GM18861 (cell line): Measurements from ENCODE around the gene DNMT3A.

ENCODE experiments used
- ATAC-seq: cut with Tn5 transposase; IDR thresholded peaks from one replicate; pipeline ENCODE4 v1.9.1; 2021; ENCODE audit not compliant: unreplicated experiment

The DNMT3A gene

DNA sequence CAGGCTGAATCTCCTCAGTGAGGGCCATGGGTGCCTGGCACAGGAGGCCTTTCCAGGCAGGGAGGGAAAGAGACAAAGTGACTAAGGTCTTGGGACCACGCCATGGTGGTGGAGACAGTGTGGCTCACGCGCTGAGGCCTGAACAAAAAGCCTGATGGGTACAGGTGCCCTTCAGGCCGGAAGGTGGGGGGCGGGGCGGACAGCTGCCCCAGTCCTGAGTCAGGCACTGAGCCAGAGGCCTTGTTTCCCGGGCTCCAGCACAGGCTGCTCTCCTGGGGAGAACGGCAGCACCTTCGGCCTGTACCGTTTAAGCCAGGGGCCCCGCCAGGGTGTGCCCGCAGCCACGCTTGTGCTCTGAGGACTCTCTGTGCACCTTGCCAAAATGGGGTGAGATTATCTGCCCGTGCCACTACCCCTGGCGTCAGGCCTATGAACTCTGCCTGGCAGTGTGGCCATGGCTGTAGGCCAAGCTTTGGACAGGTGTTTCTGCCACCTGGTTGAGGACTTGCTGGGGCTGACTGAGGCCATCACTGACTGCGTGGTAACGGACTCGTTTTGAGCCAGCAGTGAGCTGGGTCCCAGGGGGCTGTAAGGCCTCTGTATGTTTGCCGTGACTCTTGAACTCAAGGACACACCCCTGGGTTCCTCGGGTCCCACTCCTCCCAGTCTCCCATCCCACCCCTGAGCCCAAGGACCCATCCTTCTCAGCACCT lies 31.7 kb upstream of the DNMT3A start:
- no peak for ATAC-seq

DNA sequence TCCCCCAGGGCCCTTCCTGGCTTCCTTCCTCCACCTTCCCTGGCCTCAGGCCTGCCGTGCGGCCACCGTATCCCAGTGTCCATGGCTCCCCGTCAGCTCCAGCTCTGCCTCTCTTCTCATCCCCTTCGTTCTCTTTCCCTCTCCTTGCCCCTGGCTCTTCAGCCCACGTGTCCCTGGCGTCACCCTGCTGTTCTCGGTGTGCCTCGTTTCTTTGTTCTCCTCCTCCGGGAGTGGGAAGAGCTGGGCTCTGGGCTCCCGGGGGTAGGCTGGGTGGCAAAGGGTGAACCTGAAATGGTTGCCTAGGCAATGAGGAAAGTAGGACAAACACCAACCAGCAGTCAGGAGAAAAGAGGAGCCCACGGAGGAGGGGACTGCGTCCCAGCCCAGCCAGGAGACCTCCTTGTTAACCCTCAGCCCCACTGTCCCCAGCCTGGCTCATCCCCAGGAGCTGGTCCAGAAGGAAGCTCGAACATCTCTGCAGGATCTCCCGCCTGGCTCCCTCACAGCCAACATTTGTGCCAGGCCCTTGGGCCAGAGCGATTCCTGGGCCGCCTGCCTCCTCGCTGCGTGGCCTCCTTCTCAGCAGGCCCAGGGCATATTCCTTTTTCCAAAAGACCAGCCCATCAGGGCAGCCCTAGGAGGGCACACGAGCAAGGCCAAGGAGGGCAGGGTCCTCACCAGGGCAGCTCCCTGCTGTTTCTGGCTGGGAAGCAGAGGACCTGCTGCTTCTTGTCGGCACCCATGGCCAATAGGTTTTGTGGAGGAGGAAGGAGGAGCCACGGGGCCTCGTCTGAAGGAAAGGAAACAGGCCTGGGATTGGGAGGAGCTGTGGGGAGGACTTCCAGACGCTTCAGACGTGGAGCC lies 30.9 kb upstream of the DNMT3A start:
- no peak for ATAC-seq

DNA sequence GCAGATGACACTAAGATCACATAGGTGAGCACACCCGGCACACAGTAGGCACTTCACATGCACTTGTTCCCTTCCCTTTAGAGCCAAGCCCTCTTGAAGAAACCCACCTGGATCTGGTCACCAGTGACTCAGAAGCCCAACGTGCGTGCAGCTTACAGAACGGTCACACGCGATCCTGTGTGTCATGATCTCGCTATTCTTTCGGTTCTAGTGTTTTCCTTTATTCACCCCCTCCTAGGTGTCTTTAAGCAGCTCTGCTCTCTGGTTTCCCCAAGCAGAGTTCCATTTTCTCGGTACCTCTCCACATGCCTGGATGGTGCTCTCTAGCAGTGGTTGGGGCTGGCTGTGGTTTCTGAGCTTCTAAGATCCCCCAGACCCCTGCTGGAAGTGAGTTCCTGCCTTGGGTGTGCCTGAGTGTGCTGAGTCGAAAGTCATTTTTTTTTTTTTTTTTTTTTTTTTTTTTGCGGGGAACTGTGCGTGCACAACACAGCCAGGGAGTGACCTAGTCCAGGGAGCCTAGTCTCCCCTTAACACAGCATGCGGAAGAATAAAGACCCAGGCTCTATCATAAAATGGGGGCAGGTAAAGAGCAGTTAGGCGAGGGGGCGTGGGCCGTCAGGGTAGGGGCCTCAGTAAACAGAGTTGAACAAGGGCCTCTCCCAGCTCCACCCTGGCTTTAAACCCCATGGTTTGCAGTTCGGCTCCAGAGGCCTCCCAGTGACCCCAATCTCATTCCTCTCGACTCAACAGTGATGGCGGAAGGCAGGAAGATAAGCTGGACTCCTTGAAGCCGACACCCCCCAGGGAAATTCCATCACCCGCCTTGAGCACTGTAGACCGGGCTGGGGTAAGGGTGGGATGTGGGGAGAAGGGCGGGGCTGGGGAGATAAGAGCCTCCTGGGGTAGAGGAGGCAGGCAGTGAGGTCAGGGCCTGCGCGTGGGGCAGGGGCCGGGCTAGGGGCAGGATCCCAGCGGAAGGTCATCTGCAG lies 29.8 kb upstream of the DNMT3A start:
- no peak for ATAC-seq

DNA sequence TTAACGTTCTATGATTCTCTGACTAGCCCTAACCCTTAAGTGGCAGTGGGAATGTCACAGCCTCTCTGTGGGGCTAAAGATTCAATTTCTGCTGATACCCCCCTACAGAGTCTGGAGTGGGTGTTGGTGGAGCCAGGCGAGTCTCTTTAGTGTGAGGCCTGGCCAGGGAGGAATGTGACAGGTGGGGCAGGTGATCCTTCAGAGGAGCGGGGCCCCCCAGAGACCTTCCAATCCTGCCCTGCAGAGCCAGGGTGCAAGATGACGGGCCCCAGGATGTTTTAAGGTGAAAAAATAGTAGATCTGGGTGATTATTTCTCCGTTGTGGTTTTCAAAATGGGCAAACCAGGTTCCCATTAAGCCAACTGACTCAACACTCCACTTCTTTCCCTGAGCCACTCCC lies 28.2 kb upstream of the DNMT3A start:
- ATAC-seq: no peak

DNA sequence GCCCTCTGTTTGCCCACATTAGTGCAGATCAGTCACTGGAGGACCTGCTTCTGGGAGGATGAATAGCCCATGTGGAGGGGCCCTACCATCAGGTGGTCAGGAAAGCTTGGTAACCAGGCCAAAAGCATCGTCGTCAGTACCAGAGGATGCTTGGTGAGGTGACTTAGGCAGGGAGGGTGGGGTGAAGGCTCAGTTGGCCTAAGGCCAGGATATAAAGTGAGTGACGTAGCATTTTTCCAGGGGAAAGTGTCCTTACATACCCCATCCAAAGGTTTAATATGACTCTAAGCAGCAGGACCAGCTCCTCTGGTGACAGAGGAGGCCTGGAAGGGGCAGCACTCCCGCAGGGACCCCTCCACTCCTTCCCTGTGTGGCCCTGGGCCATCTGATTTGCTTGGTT lies 27.7 kb upstream of the DNMT3A start:
- no peak for ATAC-seq

DNA sequence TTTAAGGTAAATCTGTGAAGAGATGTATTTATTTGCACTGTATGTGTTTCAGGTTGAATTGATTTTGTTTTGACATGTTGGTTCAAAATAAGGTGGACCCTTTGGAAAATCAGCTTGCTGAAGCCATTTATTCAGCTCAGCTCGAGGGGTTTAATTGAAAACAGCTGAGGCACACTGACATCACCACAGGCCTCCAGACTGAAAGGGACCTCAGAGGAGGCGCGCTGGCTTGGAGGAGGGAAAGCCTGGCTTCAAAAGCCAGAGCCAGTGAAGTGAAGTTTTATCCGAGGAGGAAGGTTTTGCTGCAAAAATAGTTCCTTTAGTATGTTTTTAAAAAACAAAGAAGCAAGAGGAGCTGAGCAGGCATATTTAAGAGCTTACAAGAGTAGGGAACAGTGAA lies 26.9 kb upstream of the DNMT3A start:
- ATAC-seq: no peak

DNA sequence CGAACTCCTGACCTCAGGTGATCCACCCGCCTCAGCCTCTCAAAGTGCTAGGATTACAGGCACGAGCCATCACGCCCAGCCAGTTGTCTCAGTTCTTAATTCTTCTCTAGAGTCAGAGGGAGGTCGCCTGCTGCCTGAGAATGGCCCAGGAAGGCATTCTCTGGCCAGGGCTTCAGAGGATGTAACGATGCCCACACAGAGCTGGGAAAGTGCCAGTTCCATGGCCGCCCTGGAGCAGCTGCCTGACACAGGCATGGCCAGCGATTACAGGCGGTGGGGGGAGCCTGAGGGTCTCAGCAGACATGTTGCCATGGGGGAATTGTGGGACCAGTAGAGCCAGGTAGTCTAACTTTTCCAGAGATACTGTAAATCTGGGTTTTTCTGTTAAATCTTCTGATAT lies 25.6 kb upstream of the DNMT3A start:
- no peak for ATAC-seq

DNA sequence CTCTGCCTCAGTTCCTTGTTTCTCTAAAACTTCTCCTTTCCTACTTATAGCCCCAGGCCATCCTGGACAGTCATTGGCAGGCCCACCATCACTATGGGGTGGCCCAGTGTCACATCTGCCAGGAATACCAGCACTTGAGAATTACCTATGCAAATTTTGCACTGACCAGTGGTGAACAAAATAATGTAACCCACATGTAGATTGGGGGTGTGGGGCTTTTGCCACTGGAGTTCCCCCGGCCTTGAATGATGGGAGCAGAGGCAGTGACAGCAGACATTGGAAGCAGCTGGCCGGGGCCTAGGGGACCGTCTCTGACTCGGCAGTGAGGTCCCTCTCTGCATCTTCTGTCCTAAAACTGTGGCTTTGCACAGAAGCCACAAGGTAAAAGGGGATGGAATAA lies 24.9 kb upstream of the DNMT3A start:
- no peak for ATAC-seq

DNA sequence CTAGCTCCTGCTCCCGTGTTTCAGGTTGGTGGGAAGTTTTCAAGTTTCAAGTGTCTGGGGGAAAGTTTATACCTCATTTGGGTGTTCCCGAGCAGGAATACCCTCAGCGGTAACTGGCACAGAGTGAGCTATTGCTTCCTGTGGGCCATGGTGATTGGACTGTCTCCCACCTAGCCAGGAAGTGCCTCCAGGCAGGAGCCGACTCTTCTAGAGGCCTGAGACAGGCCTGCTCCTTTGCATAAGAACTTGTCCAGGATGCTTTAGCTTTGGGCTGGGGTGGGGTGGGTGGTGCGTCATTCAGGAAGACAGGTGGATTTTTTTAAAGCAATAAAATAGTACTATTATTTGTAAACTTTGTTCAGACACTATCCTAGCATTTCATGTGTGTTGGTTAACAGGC lies 23.5 kb upstream of the DNMT3A start:
- ATAC-seq: no peak

DNA sequence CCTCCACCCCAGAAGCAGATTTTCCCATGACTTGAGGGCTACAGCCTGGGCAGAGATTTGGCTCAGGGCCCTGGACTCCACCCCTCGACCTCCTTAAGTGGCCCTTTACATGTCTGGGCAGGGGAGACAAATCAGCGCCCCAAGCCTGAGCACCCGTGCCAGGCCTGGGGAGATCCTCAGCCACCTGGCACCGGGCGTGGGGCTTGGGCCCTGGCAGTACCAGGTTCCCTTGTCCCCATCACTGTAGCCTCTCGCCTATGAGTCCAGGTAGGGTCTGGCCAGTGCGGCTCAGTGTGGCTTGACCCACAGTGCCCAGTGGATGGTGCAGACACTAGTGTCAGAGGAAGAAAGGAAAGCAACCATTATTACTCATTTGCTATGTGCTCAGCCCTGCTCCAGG lies 22.0 kb upstream of the DNMT3A start:
- no peak for ATAC-seq

DNA sequence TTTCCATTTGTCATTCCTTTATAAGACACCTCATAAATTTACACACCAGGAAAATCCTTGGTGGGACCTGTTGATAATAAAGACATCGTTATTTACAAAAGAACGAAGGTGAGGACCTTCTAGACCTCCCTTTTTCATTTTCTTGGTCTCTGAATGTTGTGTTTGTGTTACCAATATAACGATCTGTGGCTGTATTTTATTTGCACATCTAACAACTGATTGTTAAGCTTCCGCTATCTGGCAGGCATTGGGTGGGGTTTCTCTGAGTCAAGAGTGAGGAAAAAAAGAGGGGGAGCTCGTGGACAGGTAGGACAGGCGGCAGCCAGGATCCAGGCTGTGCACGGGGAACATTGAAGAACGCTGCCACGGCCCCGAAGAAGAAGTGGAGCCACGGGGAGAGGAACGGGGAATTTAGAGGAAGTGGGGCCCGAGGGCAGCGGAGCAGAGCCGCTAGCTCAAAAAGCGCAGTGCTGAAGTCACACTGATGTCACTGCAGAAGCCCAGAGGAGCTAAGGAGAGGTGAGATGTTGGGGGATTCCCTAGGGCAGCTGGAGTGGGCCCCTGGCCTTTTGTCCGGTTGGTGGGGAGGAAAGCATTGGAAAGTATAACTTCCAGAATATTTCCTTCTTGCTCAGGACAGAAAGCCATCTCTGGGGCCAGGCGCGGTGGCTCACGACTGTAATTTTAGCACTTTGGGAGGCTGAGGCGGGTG lies 20.9 kb upstream of the DNMT3A start:
- ATAC-seq: peak; percentile 62

DNA sequence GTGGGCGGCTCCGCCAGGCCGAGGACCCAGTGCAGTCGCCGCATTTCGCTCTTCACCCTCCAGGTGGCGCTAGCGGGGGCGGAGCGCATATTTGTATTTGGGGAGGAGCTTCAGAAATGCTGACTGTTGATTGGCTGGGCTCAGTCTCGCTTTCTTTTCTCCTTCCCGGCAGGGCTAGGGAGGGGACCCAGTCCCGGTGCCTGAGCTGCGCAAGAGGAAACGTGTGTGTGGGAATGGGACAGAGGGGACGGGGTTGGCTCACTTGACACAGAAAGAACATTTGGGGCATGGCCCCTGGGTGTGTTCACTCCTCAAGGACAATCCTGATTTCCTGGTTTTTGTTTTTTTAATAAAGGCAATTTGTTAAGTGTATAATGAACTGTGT lies 20.3 kb upstream of the DNMT3A start:
- peak; percentile 74 for ATAC-seq

DNA sequence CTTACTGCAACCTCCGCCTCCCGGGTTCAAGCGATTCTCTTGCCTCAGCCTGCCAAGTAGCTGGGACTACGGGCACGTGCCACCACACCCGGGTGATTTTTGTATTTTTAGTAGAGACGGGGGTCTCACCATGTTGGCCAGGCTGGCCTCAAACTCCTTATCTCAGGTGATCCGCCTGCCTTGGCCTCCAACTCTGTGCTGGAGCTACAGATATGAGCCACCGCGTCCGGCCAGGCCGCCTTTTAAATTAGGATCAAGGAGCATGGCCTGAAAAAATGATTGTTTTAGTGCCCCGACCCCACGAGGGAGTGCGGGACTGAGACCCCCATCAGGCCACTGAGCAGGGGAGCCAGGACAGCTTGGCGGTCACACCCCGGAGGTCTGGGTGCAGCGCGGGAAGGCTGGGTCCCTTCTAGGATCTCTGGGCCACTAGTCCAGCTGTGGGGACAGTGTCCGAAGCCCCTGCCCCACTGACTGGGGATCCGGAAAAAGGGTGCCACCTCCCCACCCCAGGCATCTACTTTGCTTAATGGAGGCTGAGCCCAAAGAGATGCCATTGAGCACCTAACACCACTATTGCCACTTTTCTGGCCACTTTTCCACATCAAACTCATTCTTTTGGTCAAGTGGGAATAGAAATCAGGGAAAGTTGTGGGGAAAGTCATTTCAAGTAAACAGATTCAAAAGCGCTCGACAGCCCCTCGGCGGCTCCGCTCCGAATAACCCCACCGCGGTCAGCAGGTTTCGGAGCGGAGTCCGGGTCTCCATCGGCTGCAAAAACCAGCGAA lies 19.7 kb upstream of the DNMT3A start:
- no peak for ATAC-seq

DNA sequence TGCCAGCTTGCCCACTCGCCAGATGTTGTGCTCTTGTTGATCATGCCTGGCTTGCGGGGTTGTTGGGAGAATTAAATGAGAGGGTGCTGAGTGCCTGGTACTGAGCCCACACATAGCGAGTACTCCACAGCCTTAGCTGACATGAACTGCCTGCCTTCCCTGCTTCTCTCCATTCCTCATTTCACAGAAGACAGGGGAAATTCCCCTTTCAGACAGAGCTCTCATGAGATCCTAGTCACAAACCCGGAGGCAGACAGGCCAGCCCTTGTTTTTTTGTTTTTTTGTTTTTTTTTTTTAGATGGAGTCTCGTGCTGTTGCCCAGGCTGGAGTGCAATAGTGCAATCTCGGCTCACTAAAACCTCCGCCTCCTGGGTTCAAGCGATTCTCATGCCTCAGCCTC lies 17.1 kb upstream of the DNMT3A start:
- no peak for ATAC-seq

DNA sequence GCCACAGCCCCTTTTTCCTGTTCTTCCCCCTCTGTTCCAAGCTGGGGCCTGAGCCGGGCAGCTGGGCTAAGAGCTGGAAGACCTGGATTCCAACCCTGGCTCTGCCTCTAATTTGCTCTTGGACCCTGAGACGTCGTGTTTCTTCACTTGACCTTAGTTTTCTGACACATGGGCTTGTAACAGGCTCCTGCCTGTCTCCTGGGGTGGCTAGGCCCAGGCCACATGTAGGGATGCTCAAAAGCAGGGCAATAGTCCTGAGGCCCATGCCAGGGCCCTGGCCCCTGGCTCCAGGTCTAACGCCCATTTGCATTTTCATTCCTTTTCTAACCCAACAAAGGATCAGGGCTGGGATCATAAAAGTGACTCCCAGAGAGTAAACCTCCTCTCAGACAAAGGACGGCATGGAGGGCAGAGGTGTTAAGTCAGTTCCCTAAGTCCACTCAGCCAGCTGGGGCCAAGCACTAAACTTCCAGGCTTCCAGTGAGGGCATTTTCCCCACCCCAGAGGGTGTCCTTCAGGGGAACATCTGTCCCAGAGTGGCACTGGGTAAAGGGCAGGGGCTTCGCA lies 16.6 kb upstream of the DNMT3A start:
- ATAC-seq: no peak

DNA sequence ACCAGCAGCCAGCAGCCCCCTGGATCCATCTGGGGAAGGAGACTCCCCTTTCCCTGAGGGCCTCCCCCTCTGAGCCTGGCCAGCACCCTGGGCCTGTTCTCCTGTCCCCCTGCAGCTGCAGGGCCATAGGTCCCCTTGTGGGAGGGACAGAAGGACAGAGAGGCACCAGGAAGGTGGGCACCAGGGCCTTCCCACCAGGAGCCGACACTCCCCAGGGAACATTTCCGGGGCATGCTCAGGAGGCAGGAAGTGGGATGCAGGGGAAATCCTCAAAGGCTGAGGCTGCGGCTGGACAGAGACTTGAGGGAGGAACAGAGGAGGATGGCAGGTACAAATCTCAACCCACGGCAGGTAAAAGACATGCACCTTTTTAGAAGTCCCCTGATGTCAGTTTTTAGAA lies 14.4 kb upstream of the DNMT3A start:
- no peak for ATAC-seq

DNA sequence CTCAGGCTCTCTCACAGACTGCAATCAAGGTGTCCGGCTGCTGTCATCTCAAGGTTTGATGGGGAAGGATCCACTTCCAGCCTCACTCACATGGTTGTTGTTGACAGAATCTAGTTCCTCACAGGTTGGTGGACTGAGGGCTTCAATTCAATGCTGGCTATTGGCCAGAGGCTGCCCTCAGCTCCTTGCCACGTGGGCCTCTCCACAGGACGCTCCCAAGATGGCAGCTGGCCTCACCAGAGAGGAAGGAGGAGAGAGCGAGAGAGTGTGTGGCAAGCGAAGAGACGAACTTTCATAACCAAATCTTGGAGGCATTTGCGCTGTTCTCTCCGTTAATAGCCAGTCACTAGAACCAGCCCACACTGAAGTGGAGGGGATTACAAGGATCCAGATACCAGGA lies 13.5 kb upstream of the DNMT3A start:
- ATAC-seq: no peak

DNA sequence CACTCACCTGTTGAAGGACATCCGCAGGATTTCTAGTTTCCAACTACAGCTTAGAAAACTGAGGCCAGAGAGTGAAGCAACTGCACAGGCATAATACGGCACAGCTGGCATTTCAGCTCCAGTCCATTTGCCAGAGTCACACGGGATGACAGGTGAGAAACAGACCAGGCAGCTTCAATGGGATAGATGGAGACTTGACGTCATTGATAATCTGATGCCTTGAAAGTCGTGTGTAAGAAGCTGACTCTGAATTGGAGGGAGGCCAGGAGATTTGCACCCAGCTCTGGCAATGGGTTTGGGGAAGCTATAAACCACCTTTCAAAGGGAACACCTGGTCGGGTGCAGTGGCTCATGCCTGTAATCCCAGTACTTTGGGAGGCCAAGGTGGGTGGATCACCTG lies 12.4 kb upstream of the DNMT3A start:
- ATAC-seq: no peak

DNA sequence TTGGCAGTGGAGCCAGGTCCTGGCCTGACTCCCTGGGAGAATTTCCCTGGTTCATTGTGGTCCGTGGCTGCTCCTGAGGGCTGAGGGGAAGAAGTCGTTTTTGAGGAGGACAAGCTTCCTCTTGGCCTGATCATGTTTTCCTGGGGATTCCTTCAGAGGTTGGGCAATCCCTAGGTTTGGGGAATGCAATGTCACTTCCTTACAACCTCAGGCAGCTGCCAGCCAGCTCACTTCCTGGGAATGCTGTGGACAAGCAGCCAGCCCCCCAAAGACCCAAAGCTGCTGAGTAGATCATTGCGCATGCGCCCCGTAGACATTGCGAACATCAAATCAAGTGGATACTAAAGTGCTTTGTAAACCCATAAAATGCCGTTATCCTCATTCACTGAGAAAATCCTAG lies 7.7 kb upstream of the DNMT3A start:
- no peak for ATAC-seq

DNA sequence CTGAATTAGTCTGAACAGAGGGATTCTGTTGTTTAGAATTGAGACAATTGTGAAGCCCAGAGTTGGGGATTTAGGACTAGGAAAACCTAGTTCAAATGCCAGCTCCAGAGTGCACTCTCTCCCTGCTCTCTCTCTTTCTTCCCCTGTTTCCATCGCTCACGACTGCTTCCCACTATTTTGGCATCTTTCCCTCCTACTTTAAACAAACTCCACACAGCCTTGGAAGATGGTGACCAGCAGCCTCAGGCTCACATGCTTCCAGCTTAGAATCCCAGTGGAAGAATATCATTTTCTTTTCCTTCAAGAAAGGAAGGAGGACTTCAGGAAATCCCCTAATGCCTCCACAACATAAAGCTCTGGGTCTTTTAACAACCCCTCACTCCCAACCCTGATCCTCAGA lies 6.1 kb upstream of the DNMT3A start:
- ATAC-seq: no peak
